Measurements from ENCODE around the gene P2RY8. TPM values are rescaled to one million over a fixed set of nuclear protein-coding genes. Genes with fewer than 3 reads are reported as not detected.

Gene P2RY8
- total and polyA plus RNA-seq, 2 of the 4 experiments (the other 2 are of a cell fraction) = not detected

GRCh38 chrX:1507511-1508463 is 29.2 kb downstream of the P2RY8 start:
- ATAC-seq (ENCODE audit: low read depth) (no peak), DNase-seq (no peak)
- Histone ChIP-seq H3K4ac (ENCODE audit: low read depth, low read length) (no peak overlapping the region), H3K14ac (replicated peaks; ENCODE audit: low read depth, low read length) (no peak overlapping the region), H3K4me3 (ENCODE audit: insufficient read depth, low read depth, low read length) (no peak overlapping the region), H4K5ac (ENCODE audit: low read depth, low read length) (no peak overlapping the region), H3K27me3 (ENCODE audit: control insufficient read depth, insufficient read depth, low read length) (no peaks in the 10 kb centered on the region), H2BK20ac (ENCODE audit: low read depth, low read length) (no peak overlapping the region), H3K9ac (ENCODE audit: low read depth, low read length) (no peak overlapping the region), H2AK9ac (replicated peaks; ENCODE audit: low read depth, low read length, poor library complexity) (no peak overlapping the region), H2BK5ac (ENCODE audit: low read depth, low read length, poor library complexity, severe bottlenecking) (no peak overlapping the region), H2AK5ac (ENCODE audit: low read depth, low read length) (no peak overlapping the region), H2AFZ (replicated peaks; ENCODE audit: low read length, poor library complexity) (no peak overlapping the region), H4K91ac (ENCODE audit: insufficient read depth, low read depth, low read length) (no peak overlapping the region), H3K4me2 (ENCODE audit: low read depth, low read length) (no peak overlapping the region), H3K23ac (ENCODE audit: low read depth, low read length) (no peak overlapping the region), H3K56ac (ENCODE audit: extremely low read depth, insufficient read depth, low read length) (no peak overlapping the region), H2BK15ac (ENCODE audit: low read depth, low read length) (no peak overlapping the region), H4K20me1 (ENCODE audit: insufficient read depth, low read length) (no peaks in the 10 kb centered on the region), H2BK120ac (ENCODE audit: low read depth, low read length) (no peak overlapping the region), H4K8ac (ENCODE audit: low read depth in 2 of 2, low read length in 2 of 2) (no peak overlapping the region), H3K79me1 (ENCODE audit: low read depth in 1 of 2, low read length in 2 of 2) (no peaks in the 10 kb centered on the region), H3K9me1 (ENCODE audit: insufficient read depth, low read length) (no peaks in the 10 kb centered on the region), H3K9me3 (ENCODE audit: control insufficient read depth, insufficient read depth, low read length) (peaks cover 17% of the 10 kb centered on the region), H3K18ac (ENCODE audit: low read depth, low read length) (no peak overlapping the region), H3K27ac (ENCODE audit: insufficient read depth, low read length) (no peak overlapping the region), H3K4me1 (ENCODE audit: control insufficient read depth, insufficient read depth, low read length) (no peaks in the 10 kb centered on the region), H3K36me3 (ENCODE audit: control insufficient read depth, insufficient read depth, low read length) (no peaks in the 10 kb centered on the region)
- intact Hi-C loops (cut with micrococcal nuclease) (no loop called here), dilution Hi-C loops (cut with HindIII; ENCODE audit: low sequenced_read_pairs, unreplicated experiment) (no loop called here), in situ Hi-C loops (cut with MboI; ENCODE audit: low sequenced_read_pairs) (no loop called here)
- ChIA-PET POLR2A (ENCODE audit: unreplicated experiment) (no interaction called here), CTCF (no interaction called here)
- no TSS peak for BruUV-seq (replicated peaks)
- no peak for TF ChIP-seq RCOR1 (IDR thresholded peaks at IDR 0.05; ENCODE audit: insufficient replicate concordance, low read length)
- no peak for TF ChIP-seq CTCF (conservative IDR thresholded peaks at IDR 0.05; ENCODE audit: low read depth, low read length)
- TF ChIP-seq RAD21 (IDR thresholded peaks at IDR 0.05; ENCODE audit: low read length) = no peak
- TF ChIP-seq NFE2L2 (IDR thresholded peaks at IDR 0.05; ENCODE audit: low read depth, low read length) = no peak
- no peak for TF ChIP-seq MAFK (IDR thresholded peaks at IDR 0.05; ENCODE audit: low read depth, low read length)
- TF ChIP-seq SMC3 (IDR thresholded peaks at IDR 0.05; ENCODE audit: low read depth, low read length) = no peak
- TF ChIP-seq FOS (IDR thresholded peaks at IDR 0.05; ENCODE audit: low read depth, low read length) = no peak
- no peak for TF ChIP-seq MXI1 (IDR thresholded peaks at IDR 0.05; ENCODE audit: borderline replicate concordance, low read depth, low read length)
- no peak for TF ChIP-seq CHD1 (IDR thresholded peaks at IDR 0.05; ENCODE audit: low read depth, low read length)
- 67% methylated on average over 11 of the region's 40 CpGs; no CpG with 5 or more reads in 1 of the 2 experiments for WGBS, 2 experiments (ENCODE audit: extremely low coverage in 2 of 2, insufficient read length in 1 of 2)
